Neural cell (in vitro differentiated cells): ENCODE measurements around the gene STAT4.

Source experiments
- CTCF ChIP-seq: fragments of 450-650 bp; IDR thresholded peaks from 2 replicates; pipeline ENCODE4 v1.5.1; 2014; ENCODE audit warnings: antibody characterized with exemption, mild to moderate bottlenecking, moderate library complexity; ENCODE audit not compliant: poor library complexity, severe bottlenecking
- EZH2 ChIP-seq: fragments of 200-600, 300-800 bp; shearing (Covaris generic), sonication (generic); IDR thresholded peaks from 2 replicates; pipeline ENCODE4 v1.6.1; 2014; ENCODE audit warnings: antibody characterized with exemption, low read length, borderline replicate concordance, mild to moderate bottlenecking; ENCODE audit not compliant: insufficient read depth, poor library complexity, severe bottlenecking
- MXI1 ChIP-seq: fragments of 450-650 bp; conservative IDR thresholded peaks from 2 replicates; pipeline ENCODE4 v1.6.1; 2014; ENCODE audit warnings: antibody characterized with exemption, mild to moderate bottlenecking; ENCODE audit not compliant: poor library complexity, severe bottlenecking
- POLR2AphosphoS5 ChIP-seq: IDR thresholded peaks from 2 replicates; pipeline ENCODE4 v1.6.1; 2012
- SMC3 ChIP-seq: fragments of 450-650 bp; conservative IDR thresholded peaks from 2 replicates; pipeline ENCODE4 v1.6.1; 2014; ENCODE audit warnings: antibody characterized with exemption, mild to moderate bottlenecking, moderate library complexity; ENCODE audit not compliant: poor library complexity

- TF ChIP-seq CTCF (no peak), SMC3 (no peak), POLR2AphosphoS5 (no peak), MXI1 (no peak), EZH2 (no peak)
Observed at GRCh38 chr2:191128172-191128910, 22.5 kb downstream of the STAT4 start.
